Measurements from ENCODE around the gene MACROD2. TPM values are rescaled to one million over a fixed set of nuclear protein-coding genes. Genes with fewer than 3 reads are reported as not detected.
"Not testable (repeated sequence)": the region's sequence is repeated elsewhere in the genome, so short reads cannot be mapped to it uniquely, and the experiment has no call there.

Gene MACROD2
- total RNA-seq, 2 donors from 2014 or later: not detected

- Mint-ChIP-seq H3K4me1 (no peaks in the 10 kb centered on the region), H3K27me3 (no peaks in the 10 kb centered on the region), H3K27ac (no peak overlapping the region), H3K9me3 (peaks cover 20% of the 10 kb centered on the region), H3K4me3 (no peak overlapping the region), H3K36me3 (ENCODE audit: low read depth) (no peaks in the 10 kb centered on the region)
- ATAC-seq (replicated peaks): no peak
These were observed 1528.1 kb downstream of the MACROD2 start for GRCh38 chr20:15523400-15523799.

GRCh38 chr20:15528391-15529111, 1533.2 kb downstream of the MACROD2 start:
- Mint-ChIP-seq H3K27me3 (no peaks in the 10 kb centered on the region), H3K36me3 (ENCODE audit: low read depth) (no peaks in the 10 kb centered on the region), H3K27ac (no peak overlapping the region), H3K9me3 (peaks cover 14% of the 10 kb centered on the region), H3K4me3 (no peak overlapping the region), H3K4me1 (no peaks in the 10 kb centered on the region)
- ATAC-seq (replicated peaks): no peak

DNA sequence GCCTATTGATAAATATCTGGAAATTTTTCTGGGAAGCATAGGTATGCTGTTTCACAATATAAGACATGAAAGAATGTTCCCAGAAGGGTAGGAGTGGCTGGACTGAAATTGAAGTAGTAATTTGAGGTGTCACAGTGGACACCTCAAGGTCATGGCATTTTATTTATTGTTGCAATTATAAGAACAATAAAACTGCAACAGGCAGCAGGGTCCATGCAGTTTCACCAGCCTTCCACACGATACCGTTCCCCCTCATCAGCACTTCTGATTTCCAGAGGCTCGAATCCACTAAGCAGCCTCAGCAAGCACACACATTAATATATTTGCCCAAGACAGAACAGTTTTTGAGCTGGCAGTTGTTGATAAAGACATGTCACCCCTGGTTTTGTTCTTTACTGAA, 1540.5 kb downstream of the MACROD2 start:
- Mint-ChIP-seq H3K4me3 (no peak overlapping the region), H3K36me3 (ENCODE audit: low read depth) (no peaks in the 10 kb centered on the region), H3K4me1 (no peaks in the 10 kb centered on the region), H3K27ac (no peak overlapping the region), H3K27me3 (no peaks in the 10 kb centered on the region), H3K9me3 (peaks cover 12% of the 10 kb centered on the region)
- no peak for ATAC-seq (replicated peaks)

- not testable (repeated sequence) for H3K4me1 Mint-ChIP-seq; H3K36me3 Mint-ChIP-seq (ENCODE audit: low read depth); ATAC-seq (replicated peaks); H3K27me3 Mint-ChIP-seq; H3K4me3 Mint-ChIP-seq; H3K27ac Mint-ChIP-seq
- H3K9me3 Mint-ChIP-seq: peaks cover 15% of the 10 kb centered on the region
These were observed 1541.9 kb downstream of the MACROD2 start for GRCh38 chr20:15537200-15537599.

DNA sequence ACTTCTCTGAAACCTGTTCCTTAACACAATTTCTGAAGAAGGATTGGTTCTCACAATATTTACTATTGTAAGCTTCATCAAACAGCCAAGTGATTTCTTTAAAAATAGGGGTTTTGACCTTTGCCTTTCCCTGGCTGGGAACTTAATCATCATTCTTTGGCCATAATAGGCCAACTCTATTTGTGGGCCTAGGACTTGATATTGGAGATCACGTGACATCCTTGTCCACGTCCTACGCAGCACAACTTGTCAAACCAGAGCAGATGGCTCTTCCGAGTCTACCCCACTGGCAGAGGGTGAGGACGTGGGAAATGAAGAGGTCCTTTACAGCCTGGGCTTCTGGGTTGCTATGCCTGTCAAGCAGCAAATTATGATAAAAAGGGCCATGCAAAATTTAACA, 1547.3 kb downstream of the MACROD2 start:
- ATAC-seq (replicated peaks): no peak
- H3K4me3 Mint-ChIP-seq: no peak overlapping the region
- no peaks in the 10 kb centered on the region for H3K36me3 Mint-ChIP-seq (ENCODE audit: low read depth)
- H3K27ac Mint-ChIP-seq: no peak overlapping the region
- peaks cover 24% of the 10 kb centered on the region for H3K9me3 Mint-ChIP-seq
- H3K4me1 Mint-ChIP-seq: no peaks in the 10 kb centered on the region
- no peaks in the 10 kb centered on the region for H3K27me3 Mint-ChIP-seq

DNA sequence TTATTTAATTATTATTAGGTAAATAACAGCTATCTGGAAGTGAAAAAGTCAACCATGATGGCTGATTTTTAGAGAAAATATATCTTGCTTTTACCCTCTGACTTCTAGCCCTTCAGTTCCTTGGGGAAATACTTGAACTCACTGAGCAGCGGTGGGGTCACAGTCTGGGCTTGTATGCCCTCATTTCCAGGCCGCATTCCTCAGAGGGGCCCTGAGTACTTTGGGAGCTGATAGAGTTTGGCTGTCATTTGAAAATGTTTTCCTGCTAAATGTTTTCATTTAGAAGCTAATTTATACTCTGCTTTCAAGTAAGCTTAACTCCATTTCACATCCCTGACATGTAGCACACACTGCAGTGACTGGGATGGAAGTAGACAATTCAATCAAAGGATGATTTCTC, 1549.4 kb downstream of the MACROD2 start:
- H3K4me1 Mint-ChIP-seq: no peaks in the 10 kb centered on the region
- H3K4me3 Mint-ChIP-seq: no peak overlapping the region
- ATAC-seq (replicated peaks): no peak
- H3K9me3 Mint-ChIP-seq: peaks cover 17% of the 10 kb centered on the region
- no peaks in the 10 kb centered on the region for H3K36me3 Mint-ChIP-seq (ENCODE audit: low read depth)
- no peaks in the 10 kb centered on the region for H3K27me3 Mint-ChIP-seq
- H3K27ac Mint-ChIP-seq: no peak overlapping the region

GRCh38 chr20:15546525-15547023, 1551.3 kb downstream of the MACROD2 start:
- Mint-ChIP-seq H3K36me3 (ENCODE audit: low read depth) (no peaks in the 10 kb centered on the region), H3K27ac (no peak overlapping the region), H3K4me1 (no peaks in the 10 kb centered on the region), H3K27me3 (no peaks in the 10 kb centered on the region), H3K4me3 (no peak overlapping the region), H3K9me3 (peaks cover 17% of the 10 kb centered on the region)
- ATAC-seq (replicated peaks): no peak

DNA sequence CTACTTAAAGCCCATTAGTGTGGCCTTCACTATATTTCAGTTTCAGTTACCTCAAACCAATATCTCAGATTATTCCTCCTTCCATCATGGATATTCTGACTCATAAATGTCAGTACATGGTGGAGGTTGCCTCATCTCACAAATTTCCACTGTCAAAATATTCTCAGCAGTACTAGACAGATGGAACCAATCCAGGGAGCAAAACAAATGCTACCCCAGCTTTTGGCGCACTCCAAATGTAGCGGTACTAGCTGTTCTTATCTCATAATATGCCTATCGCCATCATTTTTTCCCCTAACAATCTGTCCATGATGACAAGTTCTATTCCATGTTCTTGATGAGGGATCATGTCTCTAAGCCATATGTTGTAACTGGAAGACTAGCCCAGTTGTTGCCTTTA, 1551.8 kb downstream of the MACROD2 start:
- Mint-ChIP-seq H3K4me1 (no peaks in the 10 kb centered on the region), H3K9me3 (peaks cover 15% of the 10 kb centered on the region), H3K27me3 (no peaks in the 10 kb centered on the region), H3K4me3 (no peak overlapping the region), H3K27ac (no peak overlapping the region), H3K36me3 (ENCODE audit: low read depth) (no peaks in the 10 kb centered on the region)
- no peak for ATAC-seq (replicated peaks)

DNA sequence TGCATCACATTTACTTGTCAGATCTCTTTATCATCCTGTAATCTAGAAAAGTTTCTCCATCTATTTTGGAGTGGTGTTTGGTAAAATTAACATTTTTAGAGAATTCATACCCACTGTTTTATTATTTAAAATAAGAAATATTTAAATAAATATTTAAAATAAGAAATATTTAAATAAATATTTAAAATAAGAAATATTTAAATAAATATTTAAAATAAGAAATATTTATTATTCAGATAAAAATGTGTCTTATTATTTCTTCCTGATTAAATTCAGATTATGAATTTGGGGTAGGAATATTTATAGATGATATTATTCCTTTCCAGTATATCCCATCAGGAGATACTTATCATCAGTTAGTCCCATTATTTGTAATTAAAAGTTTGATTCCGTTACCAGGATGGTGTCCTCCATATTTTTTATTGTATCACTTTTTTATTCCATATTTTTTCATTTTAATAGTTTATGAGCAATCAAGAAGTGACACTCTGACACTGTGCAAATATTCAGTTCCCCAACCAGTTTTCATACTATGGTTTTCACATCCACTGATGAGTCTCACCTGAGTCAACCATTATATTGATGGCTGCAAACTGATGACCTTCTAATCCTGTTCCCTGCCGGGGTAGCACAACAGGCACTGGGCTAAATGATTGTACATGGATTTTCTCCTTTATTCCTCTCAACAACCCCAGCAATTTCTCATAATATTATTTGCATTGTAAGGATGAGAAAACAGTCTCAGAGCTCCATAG, 1555.0 kb downstream of the MACROD2 start:
- no peaks in the 10 kb centered on the region for H3K4me1 Mint-ChIP-seq
- no peak for ATAC-seq (replicated peaks)
- H3K27me3 Mint-ChIP-seq: no peaks in the 10 kb centered on the region
- peaks cover 35% of the 10 kb centered on the region for H3K9me3 Mint-ChIP-seq
- H3K36me3 Mint-ChIP-seq (ENCODE audit: low read depth): no peaks in the 10 kb centered on the region
- no peak overlapping the region for H3K27ac Mint-ChIP-seq
- H3K4me3 Mint-ChIP-seq: no peak overlapping the region

GRCh38 chr20:15555913-15556312, 1560.6 kb downstream of the MACROD2 start:
- no peak for ATAC-seq (replicated peaks)
- Mint-ChIP-seq H3K27ac (no peak overlapping the region), H3K4me1 (no peaks in the 10 kb centered on the region), H3K36me3 (ENCODE audit: low read depth) (no peaks in the 10 kb centered on the region), H3K27me3 (no peaks in the 10 kb centered on the region), H3K4me3 (no peak overlapping the region), H3K9me3 (peaks cover 28% of the 10 kb centered on the region)

- no peak for ATAC-seq (replicated peaks)
- Mint-ChIP-seq H3K27me3 (no peaks in the 10 kb centered on the region), H3K9me3 (peaks cover 28% of the 10 kb centered on the region), H3K4me1 (no peaks in the 10 kb centered on the region), H3K36me3 (ENCODE audit: low read depth) (no peaks in the 10 kb centered on the region), H3K27ac (no peak overlapping the region), H3K4me3 (no peak overlapping the region)
These were observed 1561.6 kb downstream of the MACROD2 start for GRCh38 chr20:15556869-15557268.

DNA sequence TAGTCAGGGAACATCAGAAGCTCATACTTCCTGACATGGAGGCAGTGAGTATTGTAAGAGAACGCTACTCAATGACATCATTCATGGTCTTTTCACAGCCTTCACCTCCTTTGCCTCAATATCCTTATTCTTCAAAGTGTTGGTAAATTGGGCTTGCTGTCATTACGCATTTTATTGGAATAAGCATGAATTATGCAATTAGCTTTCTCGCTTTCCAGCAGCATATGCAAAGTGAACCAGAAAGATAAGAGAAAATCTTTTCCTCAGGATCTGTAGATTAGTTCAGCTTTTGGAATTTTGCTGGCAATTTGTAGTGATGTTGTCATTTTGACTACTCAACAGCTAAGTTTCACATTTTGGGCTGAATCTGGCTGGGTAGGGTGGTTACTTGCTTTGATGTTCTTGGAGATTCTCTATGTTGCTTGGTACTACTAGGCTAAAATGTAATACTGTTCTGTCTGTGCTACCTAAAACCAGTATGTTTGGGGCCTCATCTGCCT, 1565.8 kb downstream of the MACROD2 start:
- no peak for ATAC-seq (replicated peaks)
- Mint-ChIP-seq H3K4me1 (no peaks in the 10 kb centered on the region), H3K4me3 (no peak overlapping the region)

GRCh38 chr20:15561707-15562404, 1566.5 kb downstream of the MACROD2 start:
- no peak for ATAC-seq (replicated peaks)
- H3K4me3 Mint-ChIP-seq: no peak overlapping the region
- no peaks in the 10 kb centered on the region for H3K4me1 Mint-ChIP-seq
- no peaks in the 10 kb centered on the region for H3K27me3 Mint-ChIP-seq
- H3K9me3 Mint-ChIP-seq: peaks cover 9% of the 10 kb centered on the region
- H3K36me3 Mint-ChIP-seq (ENCODE audit: low read depth): no peaks in the 10 kb centered on the region
- no peak overlapping the region for H3K27ac Mint-ChIP-seq

More for the DNA sequence above, 1565.8 kb downstream of the MACROD2 start:
- no peaks in the 10 kb centered on the region for H3K36me3 Mint-ChIP-seq (ENCODE audit: low read depth)
- no peak overlapping the region for H3K27ac Mint-ChIP-seq
- H3K27me3 Mint-ChIP-seq: no peaks in the 10 kb centered on the region
- H3K9me3 Mint-ChIP-seq: peaks cover 6% of the 10 kb centered on the region

DNA sequence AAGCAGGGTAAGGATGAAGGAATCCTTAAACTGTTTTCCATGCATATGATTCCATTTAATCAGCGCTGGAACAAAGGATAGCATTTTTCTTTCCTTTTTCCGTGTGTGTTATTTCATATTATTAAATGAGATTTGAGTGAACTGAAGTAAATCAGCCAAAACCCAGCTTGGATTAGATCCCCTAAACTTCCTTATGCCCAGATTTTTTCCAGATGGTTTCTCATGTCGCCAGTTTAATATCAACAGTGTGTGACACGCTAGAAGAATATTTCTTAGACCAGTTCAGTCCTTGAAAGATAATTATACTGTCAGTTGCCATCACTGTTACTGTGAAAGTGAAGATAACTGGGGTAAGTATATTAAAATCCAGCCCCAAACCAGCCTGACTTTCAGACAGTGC, 1568.5 kb downstream of the MACROD2 start:
- Mint-ChIP-seq H3K27me3 (no peaks in the 10 kb centered on the region), H3K27ac (no peak overlapping the region), H3K36me3 (ENCODE audit: low read depth) (no peaks in the 10 kb centered on the region), H3K4me3 (no peak overlapping the region), H3K4me1 (no peaks in the 10 kb centered on the region), H3K9me3 (peaks cover 14% of the 10 kb centered on the region)
- ATAC-seq (replicated peaks): no peak
